Psoas muscle (tissue), 8 donors: Measurements from ENCODE around the gene SCML1. TPM values are rescaled to one million over a fixed set of nuclear protein-coding genes. Genes with fewer than 3 reads are reported as not detected.

ENCODE experiments used
- ATAC-seq, 4 donors: fragments of 200-7000 bp; cut with Tn5 transposase; one replicate each; pipeline ENCODE4 v1.9.1; 2020; ENCODE audit warnings: moderate library complexity in 3 of 4, mild to moderate bottlenecking in 2 of 4
- DNase-seq, 2 donors: peaks; one replicate each; pipeline ENCODE4 v3.0.0-alpha.2; 2020
- H3K27ac ChIP-seq: fragments of 200-600 bp; one replicate; pipeline ENCODE4 v1.8.0; 2022
- H3K27me3 ChIP-seq, 3 donors: fragments of 200-600 bp in 1 of 3; one replicate each; pipeline versions ENCODE4 v1.6.1 to v1.8.0; 2013 to 2022; ENCODE audit warnings: low read length in 2 of 3, mild to moderate bottlenecking in 2 of 3, moderate library complexity in 1 of 3; ENCODE audit not compliant: insufficient read depth in 3 of 3
- H3K36me3 ChIP-seq, 2 donors: fragments of 200-600 bp in 1 of 2; one replicate each; pipeline versions ENCODE4 v1.6.1 to v1.8.0; 2013 to 2022; ENCODE audit warnings: low read depth in 1 of 2, mild to moderate bottlenecking in 1 of 2, moderate library complexity in 1 of 2; ENCODE audit not compliant: insufficient read depth in 1 of 2
- H3K4me1 ChIP-seq: fragments of 200-600 bp; one replicate; pipeline ENCODE4 v1.8.0; 2022
- H3K4me3 ChIP-seq: fragments of 200-600 bp; one replicate; pipeline ENCODE4 v1.8.0; 2022; ENCODE audit warnings: mild to moderate bottlenecking
- H3K9me3 ChIP-seq: fragments of 200-600 bp; one replicate; pipeline ENCODE4 v1.8.0; 2022
- WGBS, 3 donors: extraction: QIAGEN DNeasy Blood & Tissue Kit; methylation state at CpG; one replicate each; pipeline versions ENCODE4 v1.1.6 to v1.1.7; 2013; 5-methylcytosine and 5-hydroxymethylcytosine counted together
- intact Hi-C, 2 donors: fragments of 100-400 bp; cut with DNase I; formaldehyde crosslinking; loops; one replicate each; pipeline versions ENCODE4 v1.11.0 to v1.14.2; 2022
- polyA plus RNA-seq, 3 donors: library from polyadenylated mRNA; stranded (reverse); fragments of 200-250 nt; gene quantifications; one replicate each; pipeline ENCODE4 v1.2.3, GENCODE V29; 2013
- total RNA-seq, 4 donors: library from RNA; stranded (reverse); fragmentation: NEBNext Ultra II Directional in 2 of 4; extraction: Animal tissue kit (Norgen Biotek cat#: 25700) in 2 of 4; gene quantifications; one replicate each; pipeline versions ENCODE4 v1.2.1 to v1.2.4, GENCODE V29; 2021 to 2023
- TF ChIP-seq, protein P1 (sequence below): fragments of 200-600 bp; IDR thresholded peaks from one replicate; pipeline ENCODE4 v1.8.0; 2022; ENCODE audit warnings: antibody characterized with exemption
- donor health status: healthy with polysubstance abuse.
- donor health status: DM: no; HTN: no; CAD: no; lungs with moderate emphysema.
- donor health status: Bipolar disorder and iron deficiency.
- donor health status: healthy.
- donor health status: DM: yes; HTN: yes; CAD: no.
- donor health status: DM: no; HTN: no; CAD: no.
- donor health status: DM: no; HTN: no; CAD: no.
- donor health status: DM: yes; HTN: yes; CAD: no.

The SCML1 gene
- total and polyA plus RNA-seq, 7 donors = 7.4 to 17.2 (median 11.4) TPM

DNA sequence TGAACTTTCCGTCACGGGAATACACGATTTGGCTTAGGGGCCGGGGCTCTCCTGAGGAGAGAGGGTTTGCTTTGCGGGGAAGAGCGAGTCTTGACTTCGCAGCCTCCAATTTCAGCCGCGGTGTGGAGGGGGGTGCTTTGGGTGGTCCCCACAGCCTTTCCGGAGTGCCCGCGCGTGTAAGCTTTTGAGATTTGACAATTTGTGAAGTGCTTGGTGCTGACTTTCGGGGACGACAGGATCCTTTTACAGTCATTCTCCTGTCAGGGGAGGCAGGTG is 355 bp downstream of the SCML1 start:
- Histone ChIP-seq H3K9me3 (no peaks in the 10 kb centered on the region), H3K27ac (peak overlapping the region; percentile 84), H3K27me3 (peaks cover 0 to 3% (median 0%) of the 10 kb centered on the region in 3 donors), H3K36me3 (no peaks in the 10 kb centered on the region), H3K4me3 (peak overlapping the region; percentile 68), H3K4me1 (peaks cover 6% of the 10 kb centered on the region)
- DNase-seq (no peak), ATAC-seq (peak in 1 of 4 donors; percentile 2)
- TF ChIP-seq, protein P1, sequence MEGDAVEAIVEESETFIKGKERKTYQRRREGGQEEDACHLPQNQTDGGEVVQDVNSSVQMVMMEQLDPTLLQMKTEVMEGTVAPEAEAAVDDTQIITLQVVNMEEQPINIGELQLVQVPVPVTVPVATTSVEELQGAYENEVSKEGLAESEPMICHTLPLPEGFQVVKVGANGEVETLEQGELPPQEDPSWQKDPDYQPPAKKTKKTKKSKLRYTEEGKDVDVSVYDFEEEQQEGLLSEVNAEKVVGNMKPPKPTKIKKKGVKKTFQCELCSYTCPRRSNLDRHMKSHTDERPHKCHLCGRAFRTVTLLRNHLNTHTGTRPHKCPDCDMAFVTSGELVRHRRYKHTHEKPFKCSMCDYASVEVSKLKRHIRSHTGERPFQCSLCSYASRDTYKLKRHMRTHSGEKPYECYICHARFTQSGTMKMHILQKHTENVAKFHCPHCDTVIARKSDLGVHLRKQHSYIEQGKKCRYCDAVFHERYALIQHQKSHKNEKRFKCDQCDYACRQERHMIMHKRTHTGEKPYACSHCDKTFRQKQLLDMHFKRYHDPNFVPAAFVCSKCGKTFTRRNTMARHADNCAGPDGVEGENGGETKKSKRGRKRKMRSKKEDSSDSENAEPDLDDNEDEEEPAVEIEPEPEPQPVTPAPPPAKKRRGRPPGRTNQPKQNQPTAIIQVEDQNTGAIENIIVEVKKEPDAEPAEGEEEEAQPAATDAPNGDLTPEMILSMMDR = no peak
- intact Hi-C loops = loop anchor here in 1 of 2 donors (10.0 kb wide), 1 partner anchor 1247 kb away; the partner anchor contains the start of gene PHKA2
- WGBS, 3 donors = 0 to 30% (median 0%) methylated on average over 13 to 15 of the region's 15 CpGs

DNA sequence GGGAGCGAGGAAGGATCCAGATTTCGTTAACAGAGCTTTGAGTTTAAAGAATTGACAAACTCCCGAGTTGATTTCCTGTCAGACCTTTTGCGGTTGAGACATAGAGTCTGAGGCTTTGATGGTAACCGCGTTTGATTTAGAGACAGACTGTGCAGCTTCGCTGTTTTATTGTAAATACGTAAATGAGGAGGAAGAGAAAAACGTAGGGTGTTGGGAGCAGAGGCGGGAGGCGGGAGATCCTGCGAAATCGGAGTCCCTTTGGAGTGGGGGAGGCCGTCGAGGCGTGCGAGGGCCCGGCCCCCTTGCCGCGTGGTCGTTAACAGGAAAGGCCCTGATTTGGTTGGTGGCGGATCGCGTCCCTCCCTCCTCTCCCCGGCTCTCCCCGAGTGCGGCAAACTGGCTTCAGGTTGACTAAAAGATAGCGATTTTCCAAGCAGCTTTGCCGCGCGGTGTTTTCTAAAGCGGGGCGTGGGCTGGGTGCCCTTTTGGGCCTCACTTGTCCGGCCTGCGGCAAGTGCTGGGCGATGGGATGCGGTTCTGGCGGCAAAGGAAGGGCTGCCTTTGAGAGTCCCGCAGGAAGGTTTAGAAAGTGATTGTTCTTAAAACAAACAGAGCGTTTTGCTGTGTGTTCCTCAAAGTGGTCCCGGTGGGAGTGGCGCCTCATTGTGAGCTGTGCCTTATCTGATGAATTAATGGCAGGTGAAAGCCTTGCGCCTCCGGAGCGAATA is 857 bp downstream of the SCML1 start:
- Histone ChIP-seq H3K4me1 (peaks cover 8% of the 10 kb centered on the region), H3K36me3 (no peaks in the 10 kb centered on the region), H3K27ac (peak overlapping the region; percentile 84), H3K4me3 (peak overlapping the region; percentile 68), H3K27me3 (peaks cover 0 to 3% (median 0%) of the 10 kb centered on the region in 3 donors), H3K9me3 (no peaks in the 10 kb centered on the region)
- 0 to 33% (median 1%) methylated on average over 32 to 45 of the region's 45 CpGs for WGBS, 3 donors
- peak in 3 of 4 donors; percentile 16 to 50 (median 43) for ATAC-seq
- TF ChIP-seq, protein P1 = no peak
- peak; percentile 31 to 58 for DNase-seq
- intact Hi-C loops = loop anchor here in 1 of 2 donors (10.0 kb wide), 1 partner anchor 1247 kb away; the partner anchor contains the start of gene PHKA2

DNA sequence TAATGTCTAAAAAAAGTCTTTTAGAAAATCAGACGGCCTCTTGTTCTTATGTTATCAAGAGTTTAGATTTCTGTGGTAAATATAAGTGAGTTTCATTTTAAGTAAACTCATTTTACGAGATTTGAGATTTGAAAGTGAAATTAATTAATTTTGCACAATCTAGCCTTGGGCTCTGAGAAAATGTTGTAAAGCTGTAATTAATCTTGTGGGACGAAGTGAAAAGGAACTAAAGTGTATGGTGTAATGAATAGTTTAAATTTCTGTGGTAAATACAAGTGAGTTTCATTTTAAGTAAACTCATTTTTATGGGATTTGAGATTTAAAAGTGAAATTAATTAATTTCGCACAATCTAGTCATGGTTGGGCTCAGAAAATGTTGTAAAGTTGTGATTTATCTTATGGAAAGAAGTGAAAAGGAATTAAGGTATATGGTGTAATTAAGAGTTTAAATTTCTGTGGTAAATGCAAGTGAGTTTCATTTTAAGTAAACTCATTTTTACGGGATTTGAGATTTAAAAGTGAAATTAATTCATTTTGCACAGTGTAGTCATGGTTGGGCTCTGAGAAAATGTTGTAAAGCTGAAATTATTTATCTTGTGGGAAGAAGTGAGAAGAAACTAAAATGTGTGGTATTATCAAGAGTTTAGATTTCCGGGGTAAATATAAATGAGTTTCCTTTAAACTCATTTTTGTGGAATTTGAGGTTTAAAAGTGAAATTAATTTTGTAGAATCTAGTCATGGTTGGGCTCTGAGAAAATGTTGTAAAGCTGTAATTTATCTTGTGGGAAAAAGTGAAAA is 1.6 kb downstream of the SCML1 start:
- 34 to 52% (median 47%) methylated on average over 6 of the region's 6 CpGs for WGBS, 3 donors
- Histone ChIP-seq H3K36me3 (no peaks in the 10 kb centered on the region), H3K9me3 (no peaks in the 10 kb centered on the region), H3K4me3 (peak overlapping the region; percentile 68), H3K27me3 (peaks cover 0 to 3% (median 0%) of the 10 kb centered on the region in 3 donors), H3K4me1 (peaks cover 9% of the 10 kb centered on the region), H3K27ac (peak overlapping the region; percentile 84)
- no peak for ATAC-seq
- DNase-seq = no peak
- intact Hi-C loops = loop anchor here in 1 of 2 donors (10.0 kb wide), 1 partner anchor 1246 kb away; the partner anchor contains the start of gene PHKA2
- TF ChIP-seq, protein P1 = no peak

GRCh38 chrX:17740137-17741122 is 3.1 kb downstream of the SCML1 start:
- H3K36me3 ChIP-seq = no peaks in the 10 kb centered on the region
- peaks cover 13% of the 10 kb centered on the region for H3K4me1 ChIP-seq
- WGBS, 3 donors = 38 to 60% (median 55%) methylated on average over 11 of the region's 11 CpGs
- H3K9me3 ChIP-seq = no peaks in the 10 kb centered on the region
- TF ChIP-seq, protein P1 = no peak
- ATAC-seq (no peak), DNase-seq (no peak)
- intact Hi-C loops = no loop called here
- H3K4me3 ChIP-seq = peak overlapping the region; percentile 7
- H3K27me3 ChIP-seq = no peaks in the 10 kb centered on the region
- H3K27ac ChIP-seq = peak overlapping the region; percentile 48
